Measurements from ENCODE around the gene ARX. TPM values are rescaled to one million over a fixed set of nuclear protein-coding genes. Genes with fewer than 3 reads are reported as not detected.

The ARX gene
- total RNA-seq, 1 donor from 2014 or later = not detected

DNA sequence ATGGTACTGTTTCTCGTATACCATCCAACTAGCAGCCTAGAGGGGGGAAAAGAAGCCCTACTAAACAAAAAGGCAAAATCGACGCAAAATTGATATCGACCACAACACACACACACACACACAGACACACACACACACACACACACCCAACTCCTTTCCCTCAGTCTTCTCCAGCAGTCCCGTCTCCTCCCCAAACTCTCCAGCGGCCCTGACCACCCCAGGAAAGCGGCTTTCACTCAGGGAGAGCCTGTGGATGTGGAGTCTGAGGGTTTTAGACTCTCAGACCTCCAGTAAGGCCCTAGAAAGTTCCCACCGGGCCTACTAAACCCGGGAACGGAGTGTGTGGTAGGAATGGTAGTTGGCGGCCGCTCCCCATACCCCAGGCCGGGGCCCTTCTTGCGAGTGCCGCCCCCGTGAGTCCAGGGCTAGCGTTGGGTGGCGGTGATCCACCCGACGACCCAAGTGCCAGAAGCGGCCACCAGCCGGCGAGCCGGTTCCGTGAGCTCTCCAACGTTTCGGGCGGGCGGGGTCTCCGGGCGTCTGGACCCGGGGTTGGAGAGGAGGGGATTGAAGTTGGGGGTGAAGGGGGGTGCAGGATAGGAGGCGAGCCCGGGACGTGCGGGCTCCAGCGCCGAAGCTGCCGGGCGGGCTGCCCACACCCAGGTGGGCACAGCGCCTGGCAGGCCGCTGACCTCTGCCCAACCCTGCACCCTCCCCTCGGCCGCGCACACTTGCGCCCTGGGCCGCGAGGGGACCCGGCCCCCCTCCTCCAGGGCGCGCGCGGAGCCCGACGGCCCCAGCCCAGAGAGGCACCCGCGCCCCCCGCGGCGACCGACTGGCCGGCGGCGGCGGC, 13.7 kb downstream of the ARX start:
- DNase-seq (ENCODE audit: low read depth) = no peak

DNA sequence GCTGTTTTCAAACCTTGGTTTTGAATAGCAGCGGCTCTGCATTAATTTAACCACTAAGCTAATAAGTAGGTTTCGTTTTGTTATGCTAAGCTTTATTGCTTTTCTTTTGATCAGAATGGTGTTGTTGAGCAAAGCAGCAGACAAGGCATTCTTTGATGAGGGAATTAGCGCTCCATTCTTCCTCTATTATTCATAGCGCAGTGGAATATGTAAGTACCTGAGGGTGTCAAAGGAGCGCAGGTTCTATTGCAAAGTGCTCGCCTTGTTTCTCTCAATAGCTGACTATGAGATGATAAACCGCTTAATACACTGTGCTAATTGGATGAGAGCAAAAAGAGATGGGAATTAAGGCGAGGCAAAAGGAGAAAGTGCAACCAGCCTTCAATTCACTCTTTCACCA, 16.3 kb downstream of the ARX start:
- DNase-seq (ENCODE audit: low read depth) = no peak

DNA sequence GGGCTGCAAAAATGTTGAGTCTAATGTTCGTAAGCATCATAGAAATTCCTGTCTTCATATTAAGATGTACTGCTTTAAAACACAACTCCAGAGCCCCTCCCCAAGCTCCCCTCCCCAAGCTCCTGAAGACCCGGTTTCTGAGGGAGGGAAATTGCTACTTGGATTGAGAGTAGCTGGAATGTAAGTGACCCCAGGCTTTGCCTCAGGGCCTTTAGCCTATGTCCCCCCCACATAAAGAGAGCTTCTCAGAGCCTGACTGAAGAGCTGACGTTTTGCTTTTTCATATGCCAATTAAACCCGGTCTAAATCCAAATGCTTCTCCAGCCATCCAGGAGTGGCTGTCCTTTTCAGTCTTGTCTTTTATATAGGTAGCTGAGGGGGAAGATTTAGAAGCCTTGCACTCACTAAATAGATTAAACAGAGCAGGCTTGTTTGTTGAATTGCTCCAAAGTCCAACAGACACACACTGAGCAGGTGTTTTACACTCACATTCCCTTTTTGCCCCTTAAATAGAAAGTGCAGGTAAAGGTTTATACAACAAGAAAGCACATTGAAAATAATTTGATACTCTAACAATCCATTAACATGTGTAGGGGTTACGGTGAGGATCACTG, 19.6 kb downstream of the ARX start:
- DNase-seq (ENCODE audit: low read depth) = no peak

DNA sequence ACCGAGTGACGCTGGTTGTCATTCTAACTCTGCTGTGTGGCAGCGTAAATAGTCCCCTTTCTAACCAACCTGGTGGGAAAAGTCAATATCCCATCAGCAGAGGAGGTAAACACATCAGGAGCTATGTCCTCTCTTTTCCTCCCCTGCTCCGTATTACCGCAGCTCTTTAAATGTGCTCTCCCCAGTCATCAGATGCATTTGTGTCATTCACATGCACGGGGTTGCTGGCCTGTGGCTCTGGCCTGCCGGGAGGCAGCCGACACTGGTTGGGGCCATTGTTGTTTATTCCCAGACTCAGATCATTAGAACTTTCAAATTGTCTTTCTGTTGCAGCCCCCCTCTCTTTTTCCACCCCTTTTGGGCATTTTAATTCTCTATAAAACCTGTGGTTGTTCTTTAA, 21.9 kb downstream of the ARX start:
- no peak for DNase-seq (ENCODE audit: low read depth)

DNA sequence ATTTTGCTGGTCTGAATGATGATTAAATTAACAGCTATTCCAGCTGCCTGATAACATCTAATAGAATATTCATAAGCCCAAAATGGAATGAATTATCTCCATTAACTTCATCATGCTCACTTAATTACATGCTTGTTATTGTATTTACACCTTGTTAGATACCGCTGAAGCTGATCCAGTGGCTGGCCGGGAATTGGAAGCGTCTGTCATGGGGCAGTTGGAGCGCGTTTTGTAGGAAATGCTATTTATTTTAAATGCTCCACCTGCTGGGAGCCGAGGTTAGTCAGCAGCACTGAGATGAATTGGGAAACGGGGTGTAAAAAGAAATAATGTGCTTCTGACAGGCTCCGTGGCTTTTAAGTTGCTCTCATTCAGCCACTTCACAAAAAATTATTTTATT, 25.2 kb downstream of the ARX start:
- no peak for DNase-seq (ENCODE audit: low read depth)

DNA sequence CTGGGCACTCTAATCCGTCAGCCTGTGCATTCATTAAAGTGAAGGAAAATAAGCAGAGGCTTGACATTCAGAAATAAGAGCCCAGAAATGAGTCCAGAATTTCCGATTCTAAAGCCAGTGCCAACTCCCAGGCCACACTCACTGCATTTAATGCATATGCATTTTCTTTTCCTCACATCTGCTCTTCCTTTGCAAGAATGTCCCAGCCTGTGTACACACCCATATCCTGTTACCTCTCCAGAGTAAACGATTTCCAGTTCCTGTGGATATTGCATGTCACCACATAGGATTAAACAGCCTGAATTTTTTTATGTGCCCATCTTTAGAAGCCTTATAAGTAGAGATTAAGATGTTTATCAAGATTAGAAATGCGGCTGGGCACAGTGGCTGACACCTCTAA, 27.5 kb downstream of the ARX start:
- no peak for DNase-seq (ENCODE audit: low read depth)

DNA sequence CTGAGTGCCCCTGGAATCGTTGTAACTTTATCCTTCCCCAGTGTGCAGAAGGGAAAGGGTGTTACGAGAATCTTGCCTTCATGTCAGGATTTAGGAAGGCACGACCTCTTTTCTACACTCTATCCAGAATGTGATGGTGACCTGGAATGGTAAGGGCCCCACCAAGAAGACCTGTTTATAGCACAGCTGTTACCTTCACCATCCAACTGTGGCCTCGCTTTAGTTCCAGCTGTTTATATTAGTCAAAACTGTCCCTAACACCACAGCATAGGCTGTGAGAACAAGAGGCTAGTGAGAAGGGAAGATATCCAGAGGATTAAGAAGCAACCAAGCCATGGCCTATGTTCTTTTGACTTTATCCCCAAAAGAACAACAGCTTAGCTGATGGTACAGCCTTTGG, 28.0 kb downstream of the ARX start:
- DNase-seq (ENCODE audit: low read depth) = no peak

DNA sequence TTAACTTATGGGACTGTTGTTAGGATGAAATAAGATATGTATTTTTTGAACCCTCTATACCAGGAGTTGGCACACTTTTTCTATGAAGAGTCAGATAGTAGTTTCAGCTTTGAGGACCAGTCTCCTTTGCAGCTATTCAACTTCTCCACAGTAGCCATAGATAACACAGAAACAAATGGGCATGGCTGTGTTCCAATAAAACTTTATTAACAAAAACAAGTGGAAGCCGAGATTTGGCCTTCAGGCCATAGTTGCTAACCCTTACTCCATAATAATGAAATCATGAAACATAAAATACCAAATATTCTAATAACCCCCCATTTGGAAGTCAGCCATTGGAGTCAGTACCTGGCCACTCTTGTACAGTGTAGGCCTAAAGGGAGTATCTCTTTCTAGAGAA, 30.6 kb downstream of the ARX start:
- DNase-seq (ENCODE audit: low read depth) = no peak

DNA sequence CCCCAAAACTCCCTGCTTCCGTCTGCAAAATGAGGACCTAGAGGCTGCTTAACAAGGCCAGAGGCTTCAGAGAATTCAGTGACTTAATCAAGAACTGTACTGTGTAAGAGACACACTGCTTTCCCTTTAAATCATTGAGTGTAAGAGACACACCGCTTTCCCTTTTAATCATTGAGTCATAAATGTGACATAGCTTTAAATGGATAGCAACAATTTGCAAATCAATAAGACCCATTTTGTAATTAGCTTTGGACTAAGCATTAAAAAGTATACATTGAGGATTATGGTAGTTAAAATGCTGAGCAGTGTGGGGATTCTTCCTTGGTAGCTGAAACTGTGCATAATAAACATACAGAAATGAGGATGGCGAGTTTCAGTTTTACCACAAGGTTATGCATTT, 31.8 kb downstream of the ARX start:
- DNase-seq (ENCODE audit: low read depth) = no peak

DNA sequence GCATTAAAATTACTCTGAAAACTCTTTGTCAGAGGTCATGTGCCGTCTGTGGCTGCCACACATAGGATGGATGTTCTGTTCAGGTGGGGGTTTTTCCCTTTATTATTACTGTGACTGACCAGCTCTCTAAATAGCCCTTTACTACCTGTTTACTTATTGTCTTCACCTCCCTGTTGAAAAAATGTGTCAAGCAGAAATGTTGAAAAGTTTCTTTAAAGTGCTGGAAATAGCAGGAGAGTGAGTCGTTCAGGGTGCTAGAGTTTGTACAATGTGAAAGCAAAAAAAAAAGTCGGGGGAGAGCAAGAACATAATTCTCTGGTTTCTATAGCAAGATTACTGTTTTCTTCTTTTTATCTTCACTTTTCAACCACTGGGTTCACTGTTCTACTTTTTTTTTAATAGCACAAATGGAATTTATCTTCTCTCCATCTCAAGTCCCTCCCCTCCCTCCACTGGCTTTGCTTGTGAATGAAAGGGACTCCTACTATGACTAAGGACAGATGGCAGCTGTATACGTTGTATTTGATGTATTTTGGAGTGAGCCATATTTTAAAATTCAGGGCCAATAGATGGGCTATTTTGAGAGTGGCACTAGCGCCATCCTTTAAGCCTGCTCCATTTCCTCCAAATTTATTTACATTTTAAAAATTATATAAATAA, 33.3 kb downstream of the ARX start:
- DNase-seq (ENCODE audit: low read depth) = peak; percentile 65

DNA sequence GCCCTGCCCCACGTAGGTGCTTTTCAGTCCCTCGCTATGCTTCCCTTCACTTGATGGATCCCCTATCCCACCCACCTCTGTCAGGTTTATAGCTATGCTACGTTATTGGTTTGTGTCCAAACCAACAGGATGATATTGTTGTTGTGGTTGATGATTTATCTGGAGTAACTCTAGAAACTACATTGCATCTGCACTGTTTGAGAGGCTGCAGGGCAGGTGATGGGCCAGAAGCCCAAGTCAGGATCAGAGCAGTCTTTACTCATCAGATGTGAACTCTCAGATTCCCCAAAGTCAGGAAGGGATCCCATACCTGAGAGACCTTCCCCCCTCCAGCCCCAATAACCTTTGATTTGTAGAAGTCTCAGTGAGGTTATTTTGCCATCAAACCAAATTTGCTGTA, 34.7 kb downstream of the ARX start:
- peak; percentile 19 for DNase-seq (ENCODE audit: low read depth)

DNA sequence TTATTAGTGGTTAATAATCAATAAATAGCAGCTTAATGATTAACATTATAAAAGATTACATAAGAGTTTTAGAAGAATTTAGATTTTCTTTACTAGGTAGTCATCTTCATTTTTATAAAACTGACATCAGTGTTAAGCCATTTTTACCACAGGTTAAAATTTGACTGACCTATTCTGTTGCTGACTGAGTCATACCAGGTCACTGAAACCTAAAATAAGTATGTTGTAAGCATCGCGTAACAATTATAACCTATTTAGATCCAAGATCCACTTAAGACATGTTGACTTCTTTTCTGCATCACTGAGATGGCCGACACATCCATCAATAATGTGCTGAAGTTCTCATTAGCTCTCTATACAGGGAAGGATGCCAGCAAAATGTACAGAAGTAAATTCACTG, 36.7 kb downstream of the ARX start:
- peak; percentile 82 for DNase-seq (ENCODE audit: low read depth)

DNA sequence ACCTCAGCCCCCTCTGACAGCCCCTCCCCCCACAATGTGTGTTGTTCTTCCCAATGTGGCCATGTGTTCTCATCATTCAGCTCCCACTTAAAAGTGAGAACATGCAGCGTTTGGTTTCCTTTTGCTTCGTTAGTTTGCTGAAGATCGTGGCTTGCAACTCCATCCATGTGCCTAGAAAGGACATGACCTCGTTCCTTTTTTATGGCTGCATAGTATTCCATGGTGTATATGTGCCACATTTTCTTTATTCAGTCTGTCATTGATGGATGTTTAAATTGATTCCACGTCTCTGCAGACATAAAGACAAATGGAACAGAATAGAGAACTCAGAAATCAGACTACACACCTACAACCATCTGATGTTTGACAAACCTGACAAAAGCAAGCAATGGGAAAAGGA, 46.0 kb downstream of the ARX start:
- DNase-seq (ENCODE audit: low read depth) = no peak

DNA sequence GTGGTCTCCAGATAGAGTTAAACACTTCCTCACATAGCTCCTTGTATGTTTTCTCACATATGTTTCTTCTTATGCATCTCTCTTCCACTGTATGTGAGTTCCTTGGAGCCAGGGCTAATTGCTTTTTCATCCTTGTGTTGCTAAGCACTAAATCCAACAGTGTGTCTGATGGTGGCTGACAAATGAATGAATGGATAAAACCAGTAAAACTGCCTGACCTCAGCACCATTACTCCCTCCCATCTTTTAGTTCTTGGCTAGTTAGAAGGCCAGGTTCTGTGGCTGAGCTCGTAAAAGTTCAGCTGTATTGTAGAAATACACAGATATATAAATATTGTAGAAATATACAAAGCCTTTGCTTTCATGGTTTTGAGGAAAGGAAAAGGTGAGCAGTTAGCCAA, 50.4 kb downstream of the ARX start:
- no peak for DNase-seq (ENCODE audit: low read depth)

DNA sequence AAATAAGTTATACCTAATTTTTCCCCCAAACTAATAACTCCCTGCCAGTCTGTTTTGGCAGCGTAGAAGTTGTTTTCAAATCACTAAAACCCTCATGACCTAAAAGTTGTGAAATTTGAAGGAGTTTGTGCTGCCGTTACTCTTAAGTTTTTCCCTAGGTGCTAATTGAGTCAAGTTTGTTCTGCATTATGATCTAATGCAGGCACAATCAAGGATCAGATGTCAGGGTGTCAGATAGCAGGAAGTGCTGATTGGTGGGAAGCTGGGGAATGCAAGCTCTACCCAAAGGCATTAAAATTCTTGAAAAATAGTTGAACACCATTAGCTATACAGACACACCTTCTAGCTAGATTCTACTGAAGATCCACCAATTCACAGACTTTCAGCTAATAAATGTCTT, 51.9 kb downstream of the ARX start:
- DNase-seq (ENCODE audit: low read depth) = peak; percentile 54

DNA sequence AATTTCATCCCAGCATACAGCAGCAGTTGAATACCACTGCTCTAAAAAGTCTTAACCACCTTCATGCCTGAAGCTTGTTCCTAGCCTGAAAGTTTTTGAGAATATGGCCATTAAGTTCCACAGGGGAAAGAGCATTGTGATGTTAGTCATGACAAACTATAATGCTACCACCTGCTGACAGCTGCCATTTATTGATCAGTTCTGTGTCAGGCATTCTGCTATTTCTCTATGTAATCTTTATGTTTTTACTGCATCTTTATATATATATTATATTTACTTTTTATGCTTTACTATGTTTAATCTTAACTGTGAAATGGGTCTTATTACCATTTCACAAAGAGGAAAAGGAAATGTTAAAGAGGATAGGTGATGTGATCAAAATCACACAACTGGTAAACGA, 54.0 kb downstream of the ARX start:
- DNase-seq (ENCODE audit: low read depth) = no peak

DNA sequence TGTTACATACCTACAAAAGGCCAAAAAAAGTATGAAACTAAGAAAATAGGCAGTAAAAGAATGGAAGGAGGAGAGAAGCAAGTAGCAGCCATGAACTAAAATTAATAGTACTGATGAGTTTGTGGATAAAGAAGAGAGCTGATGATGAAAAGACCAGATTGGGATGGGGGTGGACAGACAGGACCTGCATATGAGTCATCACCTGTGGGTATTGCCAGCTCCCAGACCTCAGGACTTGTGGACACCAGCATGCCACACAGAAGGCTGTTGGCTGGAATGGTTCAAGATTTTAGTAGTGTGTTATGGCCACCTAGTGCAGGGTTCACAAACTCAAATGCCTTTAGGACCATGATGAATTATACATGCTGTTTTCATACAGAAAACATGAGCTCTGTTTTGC, 58.9 kb downstream of the ARX start:
- DNase-seq (ENCODE audit: low read depth) = peak; percentile 66

DNA sequence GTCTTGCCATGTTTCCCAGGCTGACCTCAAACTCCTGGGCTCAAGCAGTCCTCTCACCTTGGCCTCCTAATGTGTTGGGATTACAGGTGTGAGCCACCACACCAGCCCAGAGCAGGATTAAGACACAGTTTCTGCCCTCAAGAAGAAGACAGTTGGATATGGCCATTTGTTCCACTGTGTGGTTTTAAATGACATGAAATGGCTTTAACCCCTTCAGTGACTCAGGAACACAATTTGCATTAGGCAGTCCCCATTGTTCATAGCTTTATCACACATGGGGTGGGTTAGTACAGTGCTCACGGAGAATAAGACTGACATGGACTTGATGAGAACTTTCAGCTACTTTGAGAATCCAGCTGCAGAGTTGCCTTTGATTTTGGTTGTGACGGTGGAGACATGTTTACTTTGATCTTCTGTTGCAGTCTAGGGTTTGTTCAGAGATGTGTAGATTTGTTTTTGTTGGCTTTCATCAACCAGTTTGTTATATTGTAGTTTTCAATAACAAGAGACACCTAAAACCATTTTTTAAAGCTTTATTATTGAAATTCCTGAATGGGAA, 60.3 kb downstream of the ARX start:
- no peak for DNase-seq (ENCODE audit: low read depth)

DNA sequence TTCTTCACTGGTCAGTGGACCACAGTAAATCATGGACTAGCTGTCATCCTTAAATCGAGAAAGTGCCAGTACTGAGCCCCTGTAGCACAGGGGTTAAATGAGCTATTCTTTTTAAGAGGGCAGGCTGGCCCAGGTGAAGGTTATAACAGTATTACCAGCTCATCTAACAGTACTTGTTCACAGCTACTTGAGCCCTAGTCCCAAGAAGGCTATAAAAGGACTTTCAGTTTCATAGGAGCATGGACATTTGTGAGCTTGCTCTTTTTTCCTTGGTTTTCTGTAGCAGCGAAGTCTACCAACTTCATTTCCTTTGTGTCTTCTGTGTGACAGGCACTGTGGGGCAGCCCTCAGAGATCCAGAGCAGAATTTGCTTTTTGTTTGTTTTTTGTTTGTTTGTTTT, 61.0 kb downstream of the ARX start:
- no peak for DNase-seq (ENCODE audit: low read depth)

Data from renal cortical epithelial cell (primary cell).